GM21423 (cell line): Measurements from ENCODE around the gene ANKRD42.

Experiments
- ATAC-seq: cut with Tn5 transposase; IDR thresholded peaks from one replicate; pipeline ENCODE4 v1.9.1; 2021; ENCODE audit warnings: mild to moderate bottlenecking, moderate library complexity; ENCODE audit not compliant: unreplicated experiment

ANKRD42 gene

DNA sequence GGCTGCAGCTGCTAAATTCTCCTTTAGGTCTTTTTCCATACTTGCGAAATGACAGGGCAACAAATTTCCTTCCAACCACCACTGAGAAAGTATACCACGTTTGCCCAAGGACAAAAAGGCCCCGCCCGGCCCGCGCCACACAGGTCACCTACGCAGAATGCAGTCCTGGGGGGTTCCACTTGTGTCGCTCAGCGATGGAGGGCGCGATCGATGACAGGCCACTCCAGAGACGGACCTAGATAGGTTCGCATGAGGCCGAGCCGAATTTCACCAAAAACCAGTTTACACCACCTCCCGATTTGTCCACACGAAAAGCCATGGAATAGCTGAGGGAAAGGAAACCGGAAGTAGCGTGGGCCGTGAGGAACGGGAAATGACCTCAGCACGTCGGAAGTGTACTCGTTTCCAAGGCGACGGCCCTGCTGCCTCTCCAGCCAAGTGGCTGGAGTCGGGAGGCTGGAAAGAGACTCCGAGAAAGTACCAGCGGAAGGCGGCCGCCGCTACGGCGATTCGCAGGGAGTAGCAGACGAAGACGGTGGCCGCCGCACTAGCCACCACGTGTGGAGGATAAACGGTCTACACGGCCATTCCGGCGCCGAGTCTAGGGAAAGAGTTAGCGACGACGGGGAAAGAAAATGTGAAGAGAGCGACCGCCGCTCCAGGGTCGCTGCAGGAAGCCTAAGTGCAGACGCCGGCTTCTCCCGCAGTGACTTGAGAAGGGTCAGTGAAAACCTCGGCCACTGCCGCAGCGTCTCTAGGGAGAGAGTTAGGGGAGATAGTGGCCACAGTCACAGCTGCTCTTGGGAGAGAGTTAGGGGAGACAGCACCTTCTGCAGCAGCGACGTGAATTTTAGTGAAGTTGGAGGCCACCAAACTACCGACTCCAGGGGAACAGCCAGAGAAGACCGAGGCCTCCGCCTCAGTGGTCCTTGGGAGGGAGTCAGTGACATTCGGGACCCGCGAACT lies at the start of gene ANKRD42:
Gene ANKRD42, plus strand, starts transcription at position 398 of the 966 bp plus-strand sequence. CDS start 959 bp downstream, outside the sequence.
- ATAC-seq = peak; percentile 92

GRCh38 chr11:83147895-83148294 lies 45.6 kb upstream of the ANKRD42 start:
- ATAC-seq = no peak

- ATAC-seq = no peak
Observed at GRCh38 chr11:83150450-83150849, 43.1 kb upstream of the ANKRD42 start.

- no peak for ATAC-seq
Observed at GRCh38 chr11:83151274-83151977, 42.1 kb upstream of the ANKRD42 start.

DNA sequence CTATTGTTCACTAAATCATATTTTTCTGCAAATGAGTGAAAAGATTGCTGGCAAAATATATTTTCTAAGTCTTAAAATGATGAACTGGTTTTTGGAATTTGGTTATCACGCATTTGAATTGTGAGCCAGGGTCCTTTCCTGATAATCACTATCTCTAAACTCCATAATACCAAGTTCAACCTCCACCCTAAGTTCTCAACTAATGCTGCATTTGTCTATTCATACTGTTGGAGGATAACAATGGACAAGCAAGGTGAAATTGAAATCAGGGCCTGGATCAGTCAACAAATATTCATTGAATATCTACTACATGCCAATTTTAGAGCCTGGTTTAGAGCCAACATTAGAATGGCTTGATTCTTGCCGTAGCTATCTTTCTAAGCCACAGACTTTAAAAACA lies 41.2 kb upstream of the ANKRD42 start:
- no peak for ATAC-seq

DNA sequence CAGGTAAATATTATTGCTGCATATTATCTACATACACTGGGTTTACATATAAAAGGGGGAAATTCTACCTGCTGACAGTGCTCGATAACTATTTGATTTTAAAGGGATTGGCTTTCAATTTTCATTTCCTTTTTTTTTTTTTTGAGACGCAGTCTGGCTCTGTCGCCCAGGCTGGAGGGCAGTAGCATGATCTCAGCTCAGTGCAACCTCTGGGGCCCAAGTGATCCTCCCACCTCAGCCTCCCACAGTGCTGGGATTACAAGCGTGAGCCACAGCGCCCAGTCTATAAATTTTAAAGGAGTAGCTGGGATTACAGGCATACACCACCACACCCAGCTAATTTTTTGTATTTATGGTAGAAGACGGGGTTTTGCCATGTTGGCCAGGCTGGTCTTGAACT lies 39.7 kb upstream of the ANKRD42 start:
- ATAC-seq = no peak

- peak; percentile 90 for ATAC-seq
Observed at GRCh38 chr11:83156144-83156995, 37.1 kb upstream of the ANKRD42 start.

- ATAC-seq = peak; percentile 6
Observed at GRCh38 chr11:83156996-83157593, 36.4 kb upstream of the ANKRD42 start, which contains the start of gene PCF11. Gene PCF11 (plus strand): TSS chr11:83157131. CDS start chr11:83157440, 309 bp downstream.

DNA sequence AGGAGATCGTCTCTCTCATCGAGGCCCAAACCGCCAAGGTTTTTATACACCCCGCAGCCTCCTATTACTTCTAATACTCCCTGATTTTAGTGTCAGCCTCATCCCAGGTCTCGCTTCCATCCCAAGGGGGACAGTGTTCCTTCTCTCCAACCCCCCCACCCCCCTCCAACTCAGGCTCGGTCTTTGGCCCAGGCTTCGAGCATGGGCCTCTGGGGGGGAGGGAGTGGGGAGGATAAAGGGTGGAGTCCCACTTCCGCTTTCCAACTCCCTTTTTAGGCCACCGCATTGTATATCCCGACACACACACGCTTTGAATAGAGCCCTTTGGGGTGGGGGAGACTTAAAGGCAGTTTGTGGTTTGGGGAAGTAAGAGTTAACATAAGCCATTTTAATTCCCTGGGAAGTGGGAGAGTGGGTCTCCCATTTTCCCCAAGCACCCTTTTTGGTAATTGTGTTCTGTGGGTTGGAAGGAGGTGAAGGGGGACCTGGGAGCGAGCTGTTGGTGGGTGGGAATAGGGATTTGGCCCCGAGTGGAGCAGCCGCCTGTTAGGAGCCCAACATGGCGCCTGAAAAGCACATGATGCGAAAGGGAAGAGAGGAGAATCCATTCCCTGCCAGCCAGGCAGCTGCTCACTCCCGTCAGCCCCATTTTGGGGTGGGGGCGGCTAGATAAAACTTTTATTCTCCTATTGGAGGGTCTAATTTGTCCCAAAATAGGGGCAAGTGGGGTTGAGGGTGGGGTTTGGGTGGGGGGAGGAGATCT lies 35.7 kb upstream of the ANKRD42 start:
- ATAC-seq = no peak

- ATAC-seq = no peak
Observed at GRCh38 chr11:83158357-83158786, 35.1 kb upstream of the ANKRD42 start.

DNA sequence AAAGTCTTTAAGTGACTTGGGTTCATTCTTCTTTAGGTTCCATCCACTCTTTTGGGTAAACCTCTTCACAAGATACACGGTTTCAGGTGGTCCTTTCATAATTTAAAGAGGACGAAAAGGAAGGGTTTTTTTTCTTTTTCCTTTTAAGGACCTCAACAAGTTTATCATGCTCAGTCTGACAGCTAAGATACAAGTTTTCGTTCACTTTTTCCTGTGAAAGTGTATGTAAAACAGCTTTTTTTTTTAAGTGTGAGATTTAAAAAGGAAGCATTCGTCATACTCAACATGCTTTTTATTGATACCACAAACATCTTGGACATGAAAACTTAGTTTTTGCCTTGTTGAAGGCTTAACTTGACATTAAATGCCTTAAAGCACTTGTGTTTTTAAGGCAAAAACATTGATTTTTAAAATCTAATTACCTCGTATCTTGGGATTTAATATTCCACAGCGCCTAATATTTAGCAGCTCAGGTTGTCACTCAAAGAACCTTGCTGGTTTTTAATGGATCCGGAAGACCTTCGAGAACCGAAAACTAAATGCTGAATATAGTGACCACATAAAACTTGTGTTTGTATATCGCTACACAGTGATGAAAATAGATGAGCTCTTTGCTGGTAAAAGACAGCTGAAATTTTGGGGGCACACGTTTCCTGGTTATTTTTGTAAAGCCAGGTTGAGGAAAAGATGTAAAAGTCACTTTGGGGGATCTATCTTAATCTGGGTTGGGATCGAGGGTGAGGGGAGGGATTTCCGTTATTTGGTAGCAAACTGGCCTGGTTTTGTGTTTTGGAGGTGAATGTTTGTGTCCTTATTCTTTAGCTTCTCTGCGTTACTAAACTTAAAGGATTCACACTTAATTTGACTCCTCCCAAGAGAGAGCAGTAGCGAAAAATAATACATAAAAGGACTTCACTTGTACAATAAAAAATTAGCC lies 34.3 kb upstream of the ANKRD42 start:
- no peak for ATAC-seq

DNA sequence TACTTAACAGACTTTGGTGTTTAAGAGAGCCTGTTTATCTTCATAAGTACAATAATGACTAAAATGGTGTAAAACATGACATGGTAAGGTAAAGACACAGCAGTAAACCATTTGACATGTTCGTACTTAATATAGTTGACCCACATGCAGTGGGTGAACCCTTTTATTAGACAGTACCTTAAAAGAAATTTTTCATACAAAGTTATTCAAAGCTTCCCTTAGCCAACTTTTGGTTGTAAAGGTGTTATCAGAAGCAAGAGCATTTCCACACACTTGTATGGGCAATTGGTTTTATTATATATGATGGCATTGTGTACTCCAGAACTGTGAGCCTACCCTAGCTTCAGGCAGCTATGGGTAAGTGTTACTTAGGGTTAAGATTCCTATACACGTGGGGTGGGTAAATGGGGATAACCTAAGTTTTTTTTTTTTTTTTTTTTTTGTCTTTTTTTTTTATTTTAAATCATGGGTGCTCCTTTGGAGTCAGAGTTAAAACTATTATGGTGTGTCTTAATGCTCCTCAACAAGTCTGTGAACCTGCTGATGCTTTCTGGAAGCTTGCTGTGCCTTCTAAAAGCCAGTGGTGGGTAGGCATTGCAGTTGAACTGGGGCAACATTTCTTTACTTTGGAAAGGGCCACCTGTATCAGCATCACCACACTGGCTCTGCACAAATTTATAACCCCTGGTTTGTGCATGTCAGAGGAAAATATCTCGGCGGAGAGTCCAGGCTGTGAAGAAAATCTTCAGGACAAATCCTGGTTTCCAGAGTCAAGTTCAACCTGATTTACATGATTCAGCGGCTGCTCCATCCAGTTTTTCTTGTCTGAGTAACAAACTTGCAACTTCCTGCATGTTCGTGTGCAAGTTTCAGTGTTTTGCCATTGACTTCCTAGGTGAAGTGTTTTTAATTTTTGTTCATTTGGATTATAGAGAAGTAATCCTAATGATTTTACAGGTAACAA lies 33.3 kb upstream of the ANKRD42 start:
- no peak for ATAC-seq

DNA sequence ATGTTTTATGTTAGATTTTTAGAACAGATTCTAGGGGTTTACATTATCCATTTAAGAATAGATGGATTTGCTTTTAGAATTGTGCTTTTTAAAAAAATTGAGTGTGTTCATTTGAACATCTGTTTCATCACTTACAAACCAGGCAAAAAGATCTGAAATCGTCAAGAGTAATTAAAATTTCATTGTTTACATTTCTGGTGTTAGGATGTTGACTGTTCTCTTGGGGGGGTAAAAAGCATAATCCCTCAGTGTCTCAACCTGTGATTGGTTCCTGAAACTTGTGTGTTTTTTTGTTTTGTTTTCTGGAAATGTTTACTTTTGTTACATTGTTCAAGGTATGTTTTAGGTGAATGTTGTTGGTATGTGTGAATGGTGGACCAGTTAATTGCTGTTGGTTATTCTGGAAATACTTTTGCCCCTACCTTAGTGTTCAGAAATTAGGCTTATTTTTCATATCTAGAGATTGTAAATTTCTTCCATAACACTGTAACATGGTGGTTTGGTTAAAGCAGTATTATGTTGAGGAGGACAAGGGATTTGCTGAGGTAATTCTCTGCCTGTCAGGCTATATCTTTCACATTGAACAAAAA lies 31.8 kb upstream of the ANKRD42 start:
- no peak for ATAC-seq

DNA sequence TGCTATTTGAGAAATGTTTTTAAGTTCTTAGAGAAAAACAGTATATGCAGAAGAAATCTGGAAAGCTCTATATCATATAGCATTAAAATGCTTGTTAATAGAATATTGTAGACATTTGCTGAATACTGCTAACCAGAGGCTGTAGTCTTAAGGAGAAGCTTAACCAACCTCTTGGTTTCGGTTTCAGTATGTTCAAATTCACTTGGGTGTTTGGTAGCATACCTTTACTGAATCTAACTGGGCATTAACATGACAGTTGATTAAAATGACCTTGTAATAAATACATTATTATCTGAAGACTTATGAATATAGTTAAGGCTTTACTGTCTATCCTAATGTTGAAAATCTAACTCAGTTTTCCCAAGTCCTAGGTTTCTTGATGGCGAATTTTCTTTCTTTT lies 31.1 kb upstream of the ANKRD42 start:
- ATAC-seq = peak; percentile 45

DNA sequence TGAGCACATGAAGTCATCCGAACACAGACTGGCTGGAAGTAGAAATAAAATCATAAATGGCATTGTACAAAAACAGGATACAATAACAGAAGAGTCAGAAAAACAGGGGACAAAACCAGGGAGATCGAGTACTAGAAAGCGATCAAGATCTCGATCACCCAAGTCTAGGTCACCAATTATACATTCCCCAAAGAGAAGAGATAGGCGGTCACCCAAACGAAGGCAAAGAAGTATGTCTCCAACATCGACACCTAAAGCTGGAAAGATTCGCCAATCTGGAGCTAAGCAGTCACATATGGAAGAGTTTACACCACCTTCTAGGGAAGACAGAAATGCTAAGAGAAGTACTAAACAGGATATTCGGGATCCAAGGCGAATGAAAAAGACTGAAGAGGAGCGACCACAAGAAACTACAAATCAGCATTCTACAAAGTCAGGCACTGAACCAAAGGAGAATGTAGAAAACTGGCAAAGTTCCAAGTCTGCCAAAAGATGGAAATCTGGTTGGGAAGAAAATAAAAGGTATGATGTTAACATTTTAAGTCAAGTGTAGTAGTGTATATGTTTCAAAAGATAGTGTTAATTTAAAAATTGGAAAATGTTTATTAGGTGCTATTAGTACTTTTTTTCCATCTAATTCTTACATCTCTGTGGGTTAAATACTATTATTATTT lies 27.2 kb upstream of the ANKRD42 start:
- no peak for ATAC-seq

GRCh38 chr11:83168756-83169155 lies 24.8 kb upstream of the ANKRD42 start:
- no peak for ATAC-seq

DNA sequence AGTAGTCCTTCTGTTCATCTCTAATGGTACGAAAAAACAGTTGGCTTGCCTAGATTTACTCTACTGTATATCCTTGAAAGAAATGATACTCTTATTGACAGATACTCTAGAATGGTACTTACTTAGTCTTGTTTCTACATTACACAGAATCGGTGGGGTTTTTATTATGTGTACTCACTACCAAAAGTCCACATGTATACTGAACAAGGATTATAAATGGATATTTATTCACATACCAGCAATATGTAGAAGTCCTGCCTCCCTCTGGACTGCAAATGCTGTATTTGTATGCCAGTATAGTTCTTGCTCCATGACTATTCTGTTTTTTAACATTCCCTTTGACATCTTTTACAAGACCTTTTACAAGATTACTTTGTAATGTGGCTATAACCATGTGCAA lies 22.6 kb upstream of the ANKRD42 start:
- ATAC-seq = no peak
